Heart right ventricle (tissue), 16 donors: ENCODE results near the gene CEP170B. TPM values are rescaled to one million over a fixed set of nuclear protein-coding genes. Genes with fewer than 3 reads are reported as not detected.

Experiments used
- ATAC-seq, 8 donors: fragments of 200-7000 bp; cut with Tn5 transposase; one replicate each; pipeline ENCODE4 v1.9.1; 2020; ENCODE audit warnings: mild to moderate bottlenecking in 8 of 8, moderate library complexity in 8 of 8, moderate number of reproducible peaks in 1 of 8
- DNase-seq, 2 donors: peaks; one replicate each; pipeline ENCODE4 v3.0.0-alpha.2; 2020
- H3K27ac ChIP-seq, 10 donors: fragments of 200-600 bp; sonication (generic) in 2 of 10; one replicate each; pipeline versions ENCODE4 v1.5.0 to v1.8.0; 2020 to 2022; ENCODE audit warnings: mild to moderate bottlenecking in 3 of 10
- H3K27me3 ChIP-seq, 7 donors: fragments of 200-600 bp; one replicate each; pipeline ENCODE4 v1.8.0; 2021 to 2022; ENCODE audit warnings: mild to moderate bottlenecking in 2 of 7
- H3K36me3 ChIP-seq, 9 donors: fragments of 200-600 bp; sonication (generic) in 1 of 9; one replicate each; pipeline versions ENCODE4 v1.5.0 to v1.8.0; 2020 to 2022; ENCODE audit warnings: mild to moderate bottlenecking in 2 of 9
- H3K4me1 ChIP-seq, 9 donors: fragments of 200-600 bp; sonication (generic) in 1 of 9; one replicate each; pipeline versions ENCODE4 v1.5.0 to v1.8.0; 2020 to 2022; ENCODE audit warnings: mild to moderate bottlenecking in 4 of 9
- H3K4me3 ChIP-seq, 10 donors: fragments of 200-600 bp; sonication (generic) in 2 of 10; one replicate each; pipeline versions ENCODE4 v1.5.0 to v1.8.0; 2020 to 2022; ENCODE audit warnings: mild to moderate bottlenecking in 7 of 10, moderate library complexity in 2 of 10
- H3K9me3 ChIP-seq, 11 donors: fragments of 200-600 bp in 10 of 11; sonication (generic) in 2 of 11; one replicate each; pipeline versions ENCODE4 v1.5.0 to v1.8.0; 2013 to 2022; ENCODE audit warnings: mild to moderate bottlenecking in 2 of 11, control low read depth in 1 of 11, moderate library complexity in 1 of 11
- CTCF ChIP-seq, 9 donors: fragments of 200-600 bp; sonication (generic) in 2 of 9; IDR thresholded peaks; one replicate each; pipeline versions ENCODE4 v1.5.0 to v1.8.0; 2021 to 2022; ENCODE audit warnings: antibody characterized with exemption in 9 of 9, mild to moderate bottlenecking in 5 of 9, moderate library complexity in 1 of 9
- WGBS, 2 donors: extraction: QIAGEN DNeasy Blood & Tissue Kit; methylation state at CpG; one replicate each; pipeline ENCODE4 v1.1.7; 2013; ENCODE audit warnings: inconsistent platforms in 1 of 2; 5-methylcytosine and 5-hydroxymethylcytosine counted together
- intact Hi-C, 10 donors: fragments of 100-400 bp; cut with DNase I; formaldehyde crosslinking; loops; one replicate each; pipeline versions ENCODE4 v1.11.1 to v1.14.2; 2022
- polyA plus RNA-seq, 2 donors: library from polyadenylated mRNA; stranded (reverse); fragments of 200-250 nt; gene quantifications; one replicate each; pipeline ENCODE4 v1.2.3, GENCODE V29; 2013
- total RNA-seq, 10 donors: library from RNA; stranded (reverse); fragmentation: NEBNext Ultra II Directional in 3 of 10; extraction: Animal tissue kit (Norgen Biotek cat#: 25700) in 3 of 10; gene quantifications; one replicate each; pipeline versions ENCODE4 v1.2.1 to v1.2.4, GENCODE V29; 2021 to 2023
- donor health status: Arrhythmogenic right ventricular cardiomyopathy.
- donor health status: ischemic (EF 13 %, LVEDD 7.1; RV severe dilation, severe dysfunction).
- donor health status: healthy with polysubstance abuse.
- donor health status: DM: no; HTN: yes; CAD: no.
- donor health status: DM: no; HTN: no; CAD: no.
- donor health status: ischemic (EF 25% LVEDD 6.9; RV normal size, moderate dysfunction).
- donor health status: ischemic (EF 25% LVEDD 5.7; RV mildly dilated, moderate dysfunction).
- donor health status: healthy.
- donor health status: DM: yes; HTN: yes; CAD: no.
- donor health status: Ischemic cardiomyopathy.
- donor health status: ischemic (EF 35%, LVEDD 5.7; RV mildly dilated, moderate dysfunction).
- donor health status: nonischemic (EF 11% LVEDD 7.7; RV severe dilation, severe dysfunction).
- donor health status: DM: yes; HTN: yes; CAD: no.
- donor health status: PGD.
- donor health status: ischemic (EF 29% LVEDD 5.4; RV normal size, mild dysfunction).
- donor health status: nonischemic (EF 23%, LVEDD 6.1; RV moderate dilation, normal function).

CEP170B gene
- total and polyA plus RNA-seq, 12 donors, result 6.8 to 13.6 (median 11.8) TPM

GRCh38 chr14:104845834-104846441 is 19.1 kb upstream of the CEP170B start:
- intact Hi-C loops, result loop anchor here in 1 of 10 donors (5.0 kb wide), 1 partner anchor 244 kb away; the partner anchor contains the start of gene TMEM179
- 71 to 87% methylated on average over 3 of the region's 3 CpGs for WGBS, 2 donors
- no peak for TF ChIP-seq CTCF (IDR thresholded peaks at IDR 0.05)

GRCh38 chr14:104852280-104852663 is 12.8 kb upstream of the CEP170B start:
- H3K27me3 ChIP-seq, result peaks cover 0 to 75% (median 40%) of the 10 kb centered on the region in 7 donors
- no peaks in the 10 kb centered on the region for H3K9me3 ChIP-seq
- intact Hi-C loops, result no loop called here
- DNase-seq (no peak), ATAC-seq (no peak)
- no peak overlapping the region for H3K4me3 ChIP-seq
- no peak overlapping the region for H3K27ac ChIP-seq
- 56 to 62% methylated on average over 8 of the region's 8 CpGs for WGBS, 2 donors
- H3K4me1 ChIP-seq, result no peaks in the 10 kb centered on the region
- H3K36me3 ChIP-seq, result no peaks in the 10 kb centered on the region
- no peak for TF ChIP-seq CTCF (IDR thresholded peaks at IDR 0.05)

More at GRCh38 chr14:104845834-104846441, 19.1 kb upstream of the CEP170B start:
- H3K36me3 ChIP-seq, result no peaks in the 10 kb centered on the region
- peaks cover 2 to 92% (median 50%) of the 10 kb centered on the region in 7 donors for H3K27me3 ChIP-seq
- no peak overlapping the region for H3K27ac ChIP-seq
- DNase-seq (no peak), ATAC-seq (no peak)
- no peak overlapping the region for H3K4me3 ChIP-seq
- H3K9me3 ChIP-seq, result no peaks in the 10 kb centered on the region
- H3K4me1 ChIP-seq, result peaks cover 5 to 20% (median 17%) of the 10 kb centered on the region in 9 donors

GRCh38 chr14:104855532-104856090 is 9.5 kb upstream of the CEP170B start:
- no peak for TF ChIP-seq CTCF (IDR thresholded peaks at IDR 0.05)
- Histone ChIP-seq H3K27ac (no peak overlapping the region), H3K4me1 (no peaks in the 10 kb centered on the region), H3K36me3 (no peaks in the 10 kb centered on the region), H3K27me3 (peaks cover 0 to 49% (median 26%) of the 10 kb centered on the region in 7 donors), H3K9me3 (no peaks in the 10 kb centered on the region), H3K4me3 (no peak overlapping the region)
- intact Hi-C loops, result no loop called here
- DNase-seq, result no peak
- peak in 1 of 8 donors; percentile 29 for ATAC-seq
- WGBS, 2 donors, result 63 to 64% methylated on average over 12 of the region's 12 CpGs

GRCh38 chr14:104856157-104856868 is 8.8 kb upstream of the CEP170B start:
- DNase-seq, result no peak
- Histone ChIP-seq H3K36me3 (no peaks in the 10 kb centered on the region), H3K27me3 (peaks cover 0 to 42% (median 19%) of the 10 kb centered on the region in 7 donors)

More at GRCh38 chr14:104856157-104856868, 8.8 kb upstream of the CEP170B start:
- no peak overlapping the region for H3K4me3 ChIP-seq
- peak in 1 of 8 donors; percentile 53 for ATAC-seq
- H3K27ac ChIP-seq, result no peak overlapping the region
- 75 to 76% methylated on average over 21 of the region's 21 CpGs for WGBS, 2 donors
- H3K9me3 ChIP-seq, result no peaks in the 10 kb centered on the region
- H3K4me1 ChIP-seq, result no peaks in the 10 kb centered on the region
- TF ChIP-seq CTCF (IDR thresholded peaks at IDR 0.05), result no peak
- intact Hi-C loops, result no loop called here
